Loucy (cell line): ENCODE data around the gene MRPS9.

Source experiments
- H2AFZ ChIP-seq: fragments of 200-600 bp; sonication (generic); 2 replicates; pipeline ENCODE4 v1.6.0; 2016; ENCODE audit warnings: antibody characterized with exemption, mild to moderate bottlenecking, low read length, moderate library complexity
- H3F3A ChIP-seq: fragments of 200-600 bp; 2 replicates; pipeline ENCODE4 v1.6.0; 2016; ENCODE audit warnings: antibody characterized with exemption, low read depth, mild to moderate bottlenecking
- H3K27me3 ChIP-seq: fragments of 200-600 bp; sonication (generic); 2 replicates; pipeline ENCODE4 v1.6.1; 2014; ENCODE audit warnings: low read length, mild to moderate bottlenecking; ENCODE audit not compliant: insufficient read depth, poor library complexity, severe bottlenecking
- H3K36me3 ChIP-seq: fragments of 200-600 bp; sonication (generic); 2 replicates; pipeline ENCODE4 v1.6.1; 2016; ENCODE audit warnings: low read length; ENCODE audit not compliant: insufficient read depth
- H3K4me1 ChIP-seq: fragments of 200-600 bp; sonication (generic); 2 replicates; pipeline ENCODE4 v1.5.1; 2014; ENCODE audit warnings: low read length, mild to moderate bottlenecking; ENCODE audit not compliant: insufficient read depth, poor library complexity, severe bottlenecking
- H3K4me2 ChIP-seq: fragments of 200-600 bp; sonication (generic); 2 replicates; pipeline ENCODE4 v1.6.0; 2014; ENCODE audit warnings: antibody characterized with exemption, low read length, low read depth, mild to moderate bottlenecking; ENCODE audit not compliant: poor library complexity, severe bottlenecking
- H3K4me3 ChIP-seq: fragments of 200-600 bp; sonication (generic); 2 replicates; pipeline ENCODE4 v1.5.1; 2014; ENCODE audit warnings: low read length, mild to moderate bottlenecking, mixed read lengths; ENCODE audit not compliant: poor library complexity, severe bottlenecking
- H3K79me2 ChIP-seq: fragments of 200-600 bp; sonication (generic); 2 replicates; pipeline ENCODE4 v1.6.1; 2014; ENCODE audit warnings: low read length; ENCODE audit not compliant: insufficient read depth
- H3K9ac ChIP-seq: fragments of 200-600 bp; sonication (generic); 2 replicates; pipeline ENCODE4 v1.6.0; 2014; ENCODE audit warnings: mild to moderate bottlenecking, low read depth, low read length, moderate library complexity; ENCODE audit not compliant: poor library complexity, severe bottlenecking
- H3K9me2 ChIP-seq: fragments of 200-600 bp; sonication (generic); replicated peaks from 2 replicates; pipeline ENCODE4 v1.6.1; 2016; ENCODE audit warnings: low read depth, low read length, mixed read lengths
- H3K9me3 ChIP-seq: fragments of 200-600 bp; sonication (generic); 2 replicates; pipeline ENCODE4 v1.6.1; 2014; ENCODE audit warnings: mild to moderate bottlenecking, antibody characterized with exemption, low read length, low read depth; ENCODE audit not compliant: insufficient read depth
- H4K20me1 ChIP-seq: fragments of 200-600 bp; sonication (generic); 2 replicates; pipeline ENCODE4 v1.6.0; 2014; ENCODE audit warnings: antibody characterized with exemption, low read length, mild to moderate bottlenecking; ENCODE audit not compliant: insufficient read depth, poor library complexity, severe bottlenecking
- EZH2phosphoT487 ChIP-seq: fragments of 200-600 bp; IDR thresholded peaks from 2 replicates; pipeline ENCODE4 v1.6.1; 2018; ENCODE audit warnings: antibody characterized with exemption, mild to moderate bottlenecking, moderate library complexity, borderline replicate concordance
- TF ChIP-seq, protein P1 (sequence below): fragments of 200-600 bp; sonication (generic); conservative IDR thresholded peaks from 2 replicates; pipeline ENCODE4 v1.5.1; 2014; ENCODE audit warnings: mild to moderate bottlenecking, antibody characterized with exemption, low read length

MRPS9 gene

DNA sequence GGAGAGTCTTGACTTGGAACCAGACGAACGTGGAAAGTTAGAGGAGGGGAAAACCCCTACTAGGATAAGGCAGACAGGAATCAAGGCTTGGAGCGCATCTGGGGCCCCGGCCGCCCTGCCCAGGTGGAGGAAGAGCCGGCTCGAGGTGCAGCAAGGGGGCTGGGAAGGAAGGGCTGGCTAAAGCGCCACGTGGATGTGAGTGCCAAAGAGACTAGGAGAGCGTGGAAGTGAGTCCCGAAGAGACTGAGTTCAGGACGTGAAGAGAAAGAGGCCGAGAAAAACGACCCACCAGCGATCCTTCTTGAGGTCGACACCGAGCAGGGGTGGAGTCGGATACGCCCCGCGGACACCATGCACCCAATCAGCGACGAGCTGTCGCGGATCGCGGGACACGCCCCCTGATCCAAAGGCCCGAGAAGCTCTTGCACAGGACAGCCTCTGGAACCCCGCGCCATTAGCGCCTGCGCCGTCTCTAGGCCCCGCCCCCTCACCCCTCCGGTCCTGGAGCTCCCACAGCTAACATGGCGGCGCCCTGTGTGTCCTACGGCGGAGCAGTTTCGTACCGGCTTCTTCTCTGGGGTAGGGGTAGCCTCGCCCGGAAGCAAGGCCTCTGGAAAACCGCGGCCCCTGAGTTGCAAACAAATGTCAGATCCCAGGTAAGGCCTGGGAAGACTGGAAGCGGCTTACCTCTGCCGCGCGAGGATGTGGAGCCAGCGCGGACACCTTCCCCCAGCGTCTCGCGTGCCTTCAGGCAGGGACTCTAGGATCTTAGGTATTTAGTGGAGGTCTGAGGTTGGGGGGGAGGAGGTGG, at the start of gene MRPS9:
TSS of gene MRPS9 (plus strand) at position 498 of the 811 bp plus-strand sequence. CDS start at position 522, 24 bp downstream.
- Histone ChIP-seq H3K9ac (peak within 1 kb of the TSS; percentile 91), H3K9me2 (no peaks in the 10 kb centered on the region), H4K20me1 (peaks cover 4% of the 10 kb centered on the region), H3K27me3 (no peaks in the 10 kb centered on the region), H3F3A (no peaks in the 10 kb centered on the region), H3K36me3 (no peaks in the 10 kb centered on the region), H3K9me3 (no peaks in the 10 kb centered on the region), H3K79me2 (peaks cover 48% of the 10 kb centered on the region), H3K4me1 (peaks cover 43% of the 10 kb centered on the region), H2AFZ (peak within 1 kb of the TSS; percentile 99), H3K4me3 (peak within 1 kb of the TSS; percentile 95), H3K4me2 (peak within 1 kb of the TSS; percentile 97)
- TF ChIP-seq EZH2phosphoT487: no peak
- TF ChIP-seq, protein P1, sequence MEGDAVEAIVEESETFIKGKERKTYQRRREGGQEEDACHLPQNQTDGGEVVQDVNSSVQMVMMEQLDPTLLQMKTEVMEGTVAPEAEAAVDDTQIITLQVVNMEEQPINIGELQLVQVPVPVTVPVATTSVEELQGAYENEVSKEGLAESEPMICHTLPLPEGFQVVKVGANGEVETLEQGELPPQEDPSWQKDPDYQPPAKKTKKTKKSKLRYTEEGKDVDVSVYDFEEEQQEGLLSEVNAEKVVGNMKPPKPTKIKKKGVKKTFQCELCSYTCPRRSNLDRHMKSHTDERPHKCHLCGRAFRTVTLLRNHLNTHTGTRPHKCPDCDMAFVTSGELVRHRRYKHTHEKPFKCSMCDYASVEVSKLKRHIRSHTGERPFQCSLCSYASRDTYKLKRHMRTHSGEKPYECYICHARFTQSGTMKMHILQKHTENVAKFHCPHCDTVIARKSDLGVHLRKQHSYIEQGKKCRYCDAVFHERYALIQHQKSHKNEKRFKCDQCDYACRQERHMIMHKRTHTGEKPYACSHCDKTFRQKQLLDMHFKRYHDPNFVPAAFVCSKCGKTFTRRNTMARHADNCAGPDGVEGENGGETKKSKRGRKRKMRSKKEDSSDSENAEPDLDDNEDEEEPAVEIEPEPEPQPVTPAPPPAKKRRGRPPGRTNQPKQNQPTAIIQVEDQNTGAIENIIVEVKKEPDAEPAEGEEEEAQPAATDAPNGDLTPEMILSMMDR: no peak

DNA sequence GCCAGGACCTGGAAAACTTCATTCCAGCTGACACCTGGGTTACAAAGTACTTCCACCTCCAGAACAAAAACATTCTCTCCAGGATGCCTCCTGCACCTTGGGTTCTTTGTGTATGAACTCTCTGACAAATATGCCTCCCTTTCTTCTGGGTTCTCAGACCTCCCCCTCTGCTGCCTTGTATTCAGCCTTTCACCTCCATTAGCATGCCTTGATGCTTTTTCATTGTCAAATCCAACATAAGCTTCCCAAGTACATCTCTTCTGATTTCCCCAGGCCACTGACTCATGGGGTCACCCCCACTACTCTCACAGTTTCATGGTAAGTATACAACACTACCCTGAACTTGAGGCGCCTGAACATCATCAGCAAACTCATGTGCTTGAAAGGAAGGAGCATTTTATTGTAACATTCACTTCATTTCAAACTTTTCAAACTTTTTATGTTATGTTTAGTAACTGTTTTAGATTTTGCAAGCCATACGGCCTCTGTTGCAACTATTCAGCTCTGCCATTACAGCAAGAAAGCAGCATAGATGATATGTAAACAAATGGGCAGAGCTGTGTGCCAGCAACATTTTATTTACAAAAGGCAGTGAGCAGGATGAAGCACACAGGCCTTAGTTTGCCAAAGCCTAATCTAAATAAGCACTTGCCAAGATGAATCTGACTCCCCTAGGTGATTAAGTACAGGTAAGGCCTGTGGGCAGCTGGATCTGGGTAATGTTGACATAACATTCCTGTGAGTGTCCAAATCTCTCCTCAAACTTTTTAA, 32.5 kb upstream of the MRPS9 start:
- no peaks in the 10 kb centered on the region for H3K79me2 ChIP-seq
- H3F3A ChIP-seq: no peaks in the 10 kb centered on the region
- no peaks in the 10 kb centered on the region for H3K9me2 ChIP-seq
- no peak overlapping the region for H3K4me2 ChIP-seq
- no peaks in the 10 kb centered on the region for H3K4me1 ChIP-seq
- peaks cover 8% of the 10 kb centered on the region for H3K27me3 ChIP-seq
- no peak overlapping the region for H3K4me3 ChIP-seq
- no peak overlapping the region for H3K9ac ChIP-seq
- H4K20me1 ChIP-seq: no peaks in the 10 kb centered on the region
- TF ChIP-seq, protein P1: no peak
- TF ChIP-seq EZH2phosphoT487: no peak
- no peak overlapping the region for H2AFZ ChIP-seq
- H3K9me3 ChIP-seq: peaks cover 7% of the 10 kb centered on the region; the same call in 1 of the 2 replicates
- no peaks in the 10 kb centered on the region for H3K36me3 ChIP-seq

DNA sequence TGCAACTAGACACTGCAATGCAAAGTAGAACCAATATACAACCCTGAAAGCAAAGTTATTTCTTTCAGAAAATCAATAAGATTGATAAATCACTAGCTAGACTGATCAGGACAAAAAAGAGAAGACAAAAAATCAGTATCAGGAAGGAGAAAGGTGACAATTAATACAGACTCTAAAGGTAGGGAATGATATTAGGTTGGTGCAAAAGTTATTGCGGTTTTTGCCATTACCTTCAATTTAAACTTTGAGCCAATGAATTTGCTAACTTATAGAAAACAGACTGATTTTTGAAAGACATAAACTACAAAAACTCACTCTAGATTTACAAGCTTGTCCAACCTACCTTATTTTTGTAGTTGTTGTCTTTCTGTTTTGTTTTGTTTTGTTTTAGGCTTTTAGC, 30.5 kb upstream of the MRPS9 start:
- peaks cover 7% of the 10 kb centered on the region; the same call in 1 of the 2 replicates for H3K9me3 ChIP-seq
- no peak overlapping the region for H3K4me3 ChIP-seq
- no peaks in the 10 kb centered on the region for H3K4me1 ChIP-seq
- H3K4me2 ChIP-seq: no peak overlapping the region
- TF ChIP-seq, protein P1: no peak
- no peak for TF ChIP-seq EZH2phosphoT487
- H2AFZ ChIP-seq: no peak overlapping the region
- no peaks in the 10 kb centered on the region for H3F3A ChIP-seq
- H3K79me2 ChIP-seq: no peaks in the 10 kb centered on the region
- no peaks in the 10 kb centered on the region for H4K20me1 ChIP-seq
- H3K36me3 ChIP-seq: no peaks in the 10 kb centered on the region
- no peak overlapping the region for H3K9ac ChIP-seq
- H3K9me2 ChIP-seq: no peaks in the 10 kb centered on the region
- H3K27me3 ChIP-seq: peaks cover 8% of the 10 kb centered on the region
